OCI-M1 (cell line): ENCODE measurements around the gene MMS22L.

Source experiments
- DNase-seq: peaks from one replicate; lab custom pipeline; 2025; lab: John Stamatoyannopoulos, UW

Gene MMS22L

DNA sequence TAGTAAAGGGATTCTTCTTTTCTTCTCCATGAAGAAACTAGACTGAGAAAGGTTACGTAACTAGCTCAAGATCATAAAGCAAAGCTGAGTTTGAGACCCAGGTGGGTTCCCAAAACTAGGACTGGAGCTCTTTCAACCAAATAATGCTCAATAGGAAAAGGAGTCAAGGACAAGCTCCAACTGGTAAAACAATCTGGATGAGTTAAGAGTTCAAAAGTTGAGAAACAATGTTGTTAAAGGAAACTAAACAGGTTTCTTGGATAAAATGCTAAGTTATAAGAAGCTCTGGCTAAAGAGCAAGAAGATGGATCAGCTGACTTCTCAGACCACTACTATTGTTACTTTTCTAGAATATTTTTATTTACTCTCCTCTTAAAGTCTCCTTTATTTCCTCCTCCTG lies 137.3 kb downstream of the MMS22L start:
- no peak for DNase-seq

DNA sequence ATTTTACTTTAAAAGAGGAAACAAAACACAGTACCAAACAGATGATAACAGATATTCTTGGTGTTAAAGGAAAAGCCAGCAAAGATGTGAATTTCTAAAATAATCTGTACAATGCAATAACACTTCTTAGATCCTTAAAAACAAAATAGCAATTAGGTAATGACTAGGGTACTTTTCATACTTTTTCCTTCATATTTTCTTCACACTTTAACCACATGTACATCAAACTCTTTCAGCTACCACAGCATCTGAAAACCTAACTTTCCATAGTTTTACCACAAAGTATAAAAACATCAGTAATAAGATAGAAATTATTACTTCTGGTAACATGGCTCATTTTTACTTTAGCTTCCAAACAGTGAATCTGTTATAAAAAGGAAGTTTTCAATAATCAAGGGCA lies 141.3 kb downstream of the MMS22L start:
- no peak for DNase-seq

- DNase-seq, result no peak
Measured at GRCh38 chr6:97138581-97138980, 144.4 kb downstream of the MMS22L start.

- no peak for DNase-seq
Measured at GRCh38 chr6:97136626-97137358, 146.2 kb downstream of the MMS22L start.

GRCh38 chr6:97133067-97133466 lies 149.9 kb downstream of the MMS22L start:
- peak; percentile 18 for DNase-seq

GRCh38 chr6:97129106-97129505 lies 153.9 kb downstream of the MMS22L start:
- no peak for DNase-seq

- DNase-seq, result no peak
Measured at GRCh38 chr6:97128507-97128906, 154.5 kb downstream of the MMS22L start.

DNA sequence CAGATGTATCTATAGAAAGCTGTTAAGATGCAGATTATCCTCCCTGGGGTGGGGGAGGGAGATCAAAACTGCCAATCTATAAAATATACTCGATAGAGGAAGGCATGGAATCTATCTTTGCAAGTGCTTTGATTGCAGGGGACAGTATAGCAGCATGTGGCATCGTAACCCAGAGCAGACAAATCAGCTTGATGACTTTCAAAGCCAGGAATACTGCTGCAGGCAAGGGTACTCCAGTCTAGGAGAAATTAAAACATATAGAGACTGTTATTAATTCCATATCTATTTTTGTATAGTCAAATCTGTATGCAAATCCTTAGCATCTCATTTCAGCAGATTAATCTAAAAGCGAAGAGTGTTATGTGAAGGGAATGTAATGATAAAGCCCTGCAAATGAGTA lies 159.4 kb downstream of the MMS22L start:
- DNase-seq, result no peak

GRCh38 chr6:97123112-97123511 lies 159.9 kb downstream of the MMS22L start:
- no peak for DNase-seq

DNA sequence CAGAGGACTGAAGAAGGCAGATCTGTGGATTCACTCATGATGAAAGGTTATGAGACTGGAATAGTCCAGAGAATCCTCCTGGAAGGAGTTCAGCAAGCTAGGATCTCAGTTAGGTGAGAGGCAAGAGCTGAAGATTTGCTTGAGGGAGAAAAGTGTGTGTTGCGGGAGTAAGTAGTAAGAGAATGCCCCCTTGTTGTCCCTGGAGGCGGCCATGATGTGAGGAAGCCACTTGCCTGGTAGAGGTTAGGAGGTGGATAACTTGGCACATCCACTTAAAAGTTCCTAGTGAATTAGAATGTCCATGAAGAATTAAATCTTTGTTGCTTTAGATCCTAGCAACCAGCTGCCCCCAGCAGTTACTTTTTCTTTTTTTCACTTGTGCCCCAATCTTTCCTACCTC lies 162.5 kb downstream of the MMS22L start:
- DNase-seq, result no peak

DNA sequence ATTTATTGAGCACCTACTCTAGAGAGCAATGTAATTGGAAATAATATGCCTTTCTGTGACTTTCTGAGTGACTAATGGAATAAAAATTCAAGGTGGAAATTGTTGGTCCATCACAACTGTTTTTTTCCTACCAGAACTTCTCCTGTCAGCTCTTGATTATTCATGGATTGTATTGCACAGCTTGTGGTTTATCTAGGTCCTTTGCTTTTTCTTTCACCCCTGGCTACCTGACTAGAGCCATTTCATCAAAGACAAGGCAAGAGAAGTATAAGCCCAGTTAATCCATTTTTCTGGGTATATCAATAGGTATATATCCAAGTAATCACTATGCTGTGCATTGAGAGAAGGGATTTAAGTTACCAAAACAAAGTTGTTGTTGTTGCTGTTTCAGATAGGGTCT lies 168.4 kb downstream of the MMS22L start:
- DNase-seq, result no peak

DNA sequence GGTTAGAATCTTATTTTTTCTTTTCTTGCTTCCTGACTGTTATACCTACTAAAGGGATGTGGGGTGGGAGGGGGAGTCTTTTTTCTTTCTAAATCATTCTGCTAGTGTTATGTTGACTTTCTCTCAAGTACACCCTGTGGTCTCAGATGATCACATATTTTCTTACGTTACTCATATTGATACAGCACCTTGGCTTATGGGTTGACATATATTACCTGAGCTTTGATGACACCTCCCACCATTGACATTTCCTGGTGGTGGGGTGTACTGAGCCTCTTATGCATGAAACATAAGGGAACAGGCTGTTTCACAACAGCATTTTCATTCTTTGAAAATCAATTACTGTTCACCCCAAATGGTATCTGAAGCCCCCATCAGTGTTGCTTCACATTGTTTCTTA lies 169.8 kb downstream of the MMS22L start:
- no peak for DNase-seq

- no peak for DNase-seq
Measured at GRCh38 chr6:97111243-97111642, 171.8 kb downstream of the MMS22L start.

DNA sequence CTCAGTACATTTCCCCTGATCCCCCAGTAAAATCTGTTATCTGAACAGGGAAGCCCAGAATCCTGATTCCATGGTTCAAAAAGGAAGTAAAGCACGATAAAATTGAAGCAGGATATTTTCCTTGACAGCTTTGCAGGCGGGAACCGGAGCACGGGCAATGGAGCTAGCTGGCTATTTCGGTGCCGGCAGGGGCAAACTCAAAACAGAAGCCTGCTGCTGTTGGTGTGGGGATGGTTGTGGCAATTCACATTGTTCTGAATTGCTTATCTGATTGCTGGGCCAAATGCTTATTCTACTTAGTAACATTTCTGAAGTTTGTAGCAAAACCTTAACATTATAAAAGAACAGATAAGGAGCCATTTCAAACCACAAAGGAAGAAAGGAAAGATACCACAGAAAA lies 172.4 kb downstream of the MMS22L start:
- DNase-seq, result peak; percentile 30

DNA sequence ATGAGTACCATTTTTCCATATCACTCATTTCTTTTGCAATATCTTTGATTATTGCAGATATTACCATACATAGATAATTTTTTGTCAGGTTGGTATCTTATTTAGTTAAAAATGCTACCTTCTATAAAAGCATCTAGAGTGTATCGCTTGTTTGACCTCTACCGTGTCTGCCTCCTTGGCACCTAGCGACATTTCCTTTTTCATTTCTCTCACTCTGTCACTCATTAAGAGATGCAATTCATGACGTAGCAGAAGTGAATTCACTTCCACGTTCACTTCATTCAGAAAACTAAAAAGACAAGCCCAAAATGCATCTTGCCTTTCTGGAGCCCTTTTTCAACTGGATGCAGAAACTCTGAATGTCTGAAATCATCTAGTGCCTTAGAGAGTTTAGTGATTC lies 172.9 kb downstream of the MMS22L start:
- DNase-seq, result peak; percentile 19

DNA sequence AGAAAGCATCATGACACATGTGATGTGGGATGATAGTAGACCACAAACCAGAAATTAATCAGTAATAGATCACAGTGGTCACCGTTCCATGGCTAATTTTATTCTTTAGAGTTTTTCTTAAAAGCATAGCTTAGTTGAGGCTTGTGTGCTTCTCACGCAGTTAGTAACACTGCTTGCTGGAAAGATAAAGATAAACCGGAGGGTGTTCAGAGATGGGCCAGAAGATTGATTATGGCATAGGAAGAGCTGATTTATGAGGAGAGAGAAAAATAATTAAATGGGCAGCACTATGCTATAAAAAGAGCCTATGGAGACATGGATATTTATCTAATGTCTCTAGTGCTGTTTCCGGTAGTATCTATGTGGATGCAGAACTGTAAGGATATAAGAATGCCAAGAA lies 173.6 kb downstream of the MMS22L start:
- no peak for DNase-seq

DNA sequence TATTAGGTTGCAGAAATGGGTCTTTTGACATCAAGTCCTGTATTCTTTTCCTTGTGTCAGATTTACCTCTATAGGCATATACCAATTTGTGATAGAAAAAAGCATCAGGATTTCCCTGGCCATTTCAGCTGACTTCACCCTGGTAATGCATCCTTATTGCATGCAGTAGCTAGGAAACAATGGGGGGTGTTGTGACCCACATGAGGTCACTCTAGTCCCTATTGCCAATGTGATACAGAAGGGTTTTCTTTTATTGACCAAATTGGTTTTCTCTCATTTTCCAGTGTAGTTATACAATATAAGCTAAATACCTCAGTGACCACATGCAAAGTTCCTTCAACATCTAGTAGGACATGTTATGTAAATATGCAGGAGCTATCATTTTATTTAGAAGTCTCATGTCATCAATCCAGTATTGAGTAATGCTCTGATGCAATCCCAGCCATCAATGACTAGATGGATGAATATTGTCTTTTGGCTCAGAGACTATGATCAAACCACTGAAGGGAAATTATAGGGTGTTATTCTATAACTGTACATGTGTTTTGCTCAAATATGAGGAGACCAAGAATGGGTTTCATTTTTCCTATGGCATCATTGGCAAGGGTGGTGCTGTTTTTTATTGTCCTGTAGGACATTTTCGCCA lies 180.7 kb downstream of the MMS22L start:
- no peak for DNase-seq

DNA sequence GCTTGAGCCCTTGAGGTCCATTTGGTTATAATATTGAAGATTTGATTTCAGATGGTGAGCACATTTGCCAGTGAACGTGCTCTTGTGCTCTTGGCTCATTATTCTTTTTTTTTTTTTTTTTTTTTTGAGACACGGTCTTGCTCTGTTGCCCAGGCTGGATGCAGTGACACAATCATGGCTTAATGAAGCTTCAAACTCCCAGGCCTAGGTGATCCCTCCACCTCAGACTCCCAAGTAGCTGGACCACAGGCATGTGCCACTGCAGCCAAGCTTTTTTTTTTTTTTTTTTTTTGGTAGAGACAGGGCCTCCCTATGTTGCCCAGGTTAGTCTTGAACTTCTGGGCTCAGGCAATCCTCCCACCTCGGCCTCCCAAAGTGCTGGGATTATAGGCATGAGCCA lies 182.3 kb downstream of the MMS22L start:
- DNase-seq, result no peak

DNA sequence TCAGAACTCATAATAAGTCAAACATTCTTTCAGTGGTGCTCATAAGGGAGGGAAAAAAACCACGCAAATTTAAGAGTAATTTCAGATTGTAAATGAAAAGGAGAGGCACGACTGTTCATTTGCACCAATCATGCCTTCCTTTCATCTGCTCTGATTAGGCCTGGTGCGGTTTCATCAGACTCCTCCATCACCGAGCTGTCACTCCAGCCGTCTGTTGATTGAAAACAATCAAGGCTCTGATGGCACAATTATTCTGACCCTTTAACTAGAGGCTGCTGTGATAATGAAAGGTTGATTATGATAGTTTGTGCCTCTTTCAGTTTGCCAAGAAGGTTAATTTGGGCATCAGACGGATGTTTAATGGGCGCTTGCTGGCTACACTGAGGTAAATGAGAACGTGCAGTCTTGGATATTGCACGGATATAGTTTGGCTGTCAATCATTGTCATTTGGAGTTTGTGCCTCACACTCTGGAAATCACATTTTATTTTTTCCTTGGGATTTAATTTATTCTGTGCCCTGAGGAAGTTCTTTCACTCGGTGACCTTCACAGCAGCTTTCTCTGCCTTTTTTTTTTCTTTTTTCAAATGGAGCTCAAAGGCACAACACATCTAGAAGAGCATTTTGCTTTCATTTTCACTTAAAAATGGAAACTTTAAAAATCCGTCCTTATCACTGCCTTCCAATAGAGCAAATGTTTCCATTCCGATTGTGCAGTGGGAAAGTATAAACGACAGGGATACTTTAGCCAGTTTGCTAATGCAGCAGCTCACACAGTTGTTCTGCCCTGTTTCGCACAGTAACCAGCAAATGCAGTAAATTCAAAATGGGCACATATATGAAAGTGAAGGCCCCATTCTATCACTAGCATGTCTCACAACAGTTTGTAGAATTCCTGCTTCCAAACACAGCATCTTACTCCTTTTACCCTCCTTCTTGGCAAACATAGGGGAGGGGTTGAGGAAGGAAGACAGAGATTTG lies 185.7 kb downstream of the MMS22L start:
- DNase-seq, result peak; percentile 76

- DNase-seq, result peak; percentile 25
Measured at GRCh38 chr6:97095311-97095850, 187.6 kb downstream of the MMS22L start.

DNA sequence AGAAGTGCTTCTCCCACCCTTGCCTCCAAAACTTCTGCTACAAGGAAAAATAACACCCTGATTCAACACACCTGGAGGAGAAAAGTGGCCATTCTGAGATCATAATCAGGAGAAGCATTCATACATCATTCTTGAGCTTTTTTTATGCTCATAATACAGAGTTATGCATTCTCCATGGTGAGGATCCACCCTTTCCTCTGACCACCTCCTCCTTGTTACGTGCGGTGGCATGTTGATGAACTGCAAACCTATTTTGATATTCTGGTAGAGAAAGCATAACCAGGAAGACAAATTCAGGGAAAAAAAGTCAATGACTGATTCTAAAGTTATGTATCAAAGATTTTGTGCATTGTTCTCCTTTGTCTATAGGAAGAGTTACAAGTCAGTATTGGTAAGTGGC lies 188.6 kb downstream of the MMS22L start:
- DNase-seq, result no peak

DNA sequence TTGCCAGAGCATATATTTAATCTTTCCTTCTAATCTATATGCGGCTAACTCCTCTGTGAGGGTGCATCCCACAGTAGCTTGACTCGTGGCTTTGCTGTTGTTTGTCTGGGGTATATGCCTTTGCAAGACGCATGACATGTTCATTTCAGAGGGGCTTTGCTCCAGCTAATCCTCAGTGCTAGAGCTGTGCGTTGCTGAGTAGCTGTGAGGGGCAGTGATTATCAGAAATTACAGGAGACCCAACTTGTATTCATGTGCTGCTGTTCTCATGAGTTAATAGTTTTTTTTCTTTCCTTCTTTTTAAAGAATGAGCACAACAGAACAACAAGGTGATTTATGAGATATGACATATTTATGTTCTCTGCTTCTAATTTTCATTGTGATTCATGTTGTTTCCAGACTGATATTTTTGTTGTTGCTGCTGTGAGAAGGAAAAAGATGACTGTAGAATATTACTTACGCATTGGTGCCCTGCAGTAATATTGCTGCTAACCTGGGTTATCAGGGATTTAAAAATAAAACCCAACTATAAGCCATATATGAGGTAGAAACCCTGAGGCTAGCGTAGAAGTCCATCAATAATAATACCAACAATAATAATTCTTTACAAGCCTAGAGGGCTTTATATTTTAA lies 190.2 kb downstream of the MMS22L start:
- DNase-seq, result no peak
